Measurements from ENCODE around the gene APOL6. TPM values are rescaled to one million over a fixed set of nuclear protein-coding genes. Genes with fewer than 3 reads are reported as not detected.

The APOL6 gene
- total and polyA plus RNA-seq, 2 donors from 2014 or later, result 5.5 to 30.2 TPM

GRCh38 chr22:35645646-35646045 is 2.6 kb upstream of the APOL6 start:
- no peaks in the 10 kb centered on the region for H3K36me3 ChIP-seq (ENCODE audit: control insufficient read depth in 2 of 3, insufficient read depth in 3 of 3, low read length in 3 of 3)
- H3K4me1 ChIP-seq (ENCODE audit: control insufficient read depth in 2 of 3, insufficient read depth in 2 of 3, low read depth in 1 of 3, low read length in 3 of 3), result peaks cover 0 to 18% (median 9%) of the 10 kb centered on the region in 3 donors
- DNase-seq, result no peak
- no peak overlapping the region for H3K9ac ChIP-seq (ENCODE audit: low read length in 3 of 3)
- H3K4me3 ChIP-seq (ENCODE audit: low read length in 3 of 3), result no peak overlapping the region
- H3K27me3 ChIP-seq (ENCODE audit: control insufficient read depth, insufficient read depth, low read length), result no peaks in the 10 kb centered on the region
- no peak for TF ChIP-seq CTCF (IDR thresholded peaks at IDR 0.05; ENCODE audit: borderline replicate concordance, extremely low read depth, insufficient read depth)
- FAIRE-seq, result no peak
- no peaks in the 10 kb centered on the region for H3K9me3 ChIP-seq (ENCODE audit: control insufficient read depth in 2 of 3, insufficient read depth in 1 of 3, low read length in 3 of 3)
- intact Hi-C loops (cut with DNase I), result no loop called here
- H3K27ac ChIP-seq (ENCODE audit: low read depth in 2 of 2, low read length in 2 of 2), result no peak overlapping the region

GRCh38 chr22:35649026-35649553 is 844 bp downstream of the APOL6 start:
- Histone ChIP-seq H3K4me1 (ENCODE audit: control insufficient read depth in 2 of 3, insufficient read depth in 2 of 3, low read depth in 1 of 3, low read length in 3 of 3) (peaks cover 0 to 9% (median 9%) of the 10 kb centered on the region in 3 donors), H3K27me3 (ENCODE audit: control insufficient read depth, insufficient read depth, low read length) (no peaks in the 10 kb centered on the region), H3K4me3 (ENCODE audit: low read length in 3 of 3) (peak overlapping the region in 2 of 3 donors; percentile 86 to 87), H3K9me3 (ENCODE audit: control insufficient read depth in 2 of 3, insufficient read depth in 1 of 3, low read length in 3 of 3) (no peaks in the 10 kb centered on the region), H3K9ac (ENCODE audit: low read length in 3 of 3) (peak overlapping the region in 2 of 3 donors; percentile 77 to 98), H3K36me3 (ENCODE audit: control insufficient read depth in 2 of 3, insufficient read depth in 3 of 3, low read length in 3 of 3) (no peaks in the 10 kb centered on the region), H3K27ac (ENCODE audit: low read depth in 2 of 2, low read length in 2 of 2) (peak overlapping the region; percentile 91 to 94)
- no peak for TF ChIP-seq CTCF (IDR thresholded peaks at IDR 0.05; ENCODE audit: borderline replicate concordance, extremely low read depth, insufficient read depth)
- no peak for DNase-seq
- intact Hi-C loops (cut with DNase I), result no loop called here
- FAIRE-seq, result no peak

- no peak for TF ChIP-seq CTCF (IDR thresholded peaks at IDR 0.05; ENCODE audit: borderline replicate concordance, extremely low read depth, insufficient read depth)
- H3K27ac ChIP-seq (ENCODE audit: low read depth in 2 of 2, low read length in 2 of 2), result no peak overlapping the region
- peak overlapping the region in 2 of 3 donors; percentile 51 to 98 for H3K9ac ChIP-seq (ENCODE audit: low read length in 3 of 3)
- no peak for DNase-seq
- H3K4me3 ChIP-seq (ENCODE audit: low read length in 3 of 3), result peak overlapping the region in 2 of 3 donors; percentile 86 to 87
- no peaks in the 10 kb centered on the region for H3K36me3 ChIP-seq (ENCODE audit: control insufficient read depth in 2 of 3, insufficient read depth in 3 of 3, low read length in 3 of 3)
- peaks cover 0 to 9% (median 9%) of the 10 kb centered on the region in 3 donors for H3K4me1 ChIP-seq (ENCODE audit: control insufficient read depth in 2 of 3, insufficient read depth in 2 of 3, low read depth in 1 of 3, low read length in 3 of 3)
- intact Hi-C loops (cut with DNase I), result no loop called here
- FAIRE-seq, result no peak
- no peaks in the 10 kb centered on the region for H3K27me3 ChIP-seq (ENCODE audit: control insufficient read depth, insufficient read depth, low read length)
- no peaks in the 10 kb centered on the region for H3K9me3 ChIP-seq (ENCODE audit: control insufficient read depth in 2 of 3, insufficient read depth in 1 of 3, low read length in 3 of 3)
Observed at GRCh38 chr22:35649636-35650250, 1.5 kb downstream of the APOL6 start.

Measured in kidney (tissue), 14 donors.